Measurements from ENCODE around the gene TRPM4.
"Not testable (repeated sequence)": the region's sequence is repeated elsewhere in the genome, so short reads cannot be mapped to it uniquely, and the experiment has no call there.

Gene TRPM4

DNA sequence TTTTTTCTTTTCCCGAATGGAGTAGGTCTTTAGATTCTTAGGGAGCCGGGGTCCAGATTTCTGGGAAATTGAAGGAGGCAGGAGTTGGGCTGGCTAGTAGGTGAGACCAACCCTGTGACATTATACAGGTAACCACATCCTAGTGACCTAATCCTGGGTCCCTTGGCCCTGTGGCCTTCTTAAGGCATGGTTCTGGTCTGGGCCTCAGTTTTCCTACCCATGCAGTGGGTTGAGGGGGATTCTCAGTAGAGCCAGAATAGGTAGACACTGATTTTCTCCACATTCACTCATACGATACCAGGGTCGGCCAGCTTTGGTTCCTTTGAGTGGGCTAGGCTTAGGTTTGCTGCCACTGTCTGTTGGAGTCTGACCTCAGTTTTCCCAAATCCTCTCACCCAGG lies 31.0 kb upstream of the TRPM4 start:
- no peak for DNase-seq (ENCODE audit: low read depth in 2 of 2, low spot score in 1 of 2)

DNA sequence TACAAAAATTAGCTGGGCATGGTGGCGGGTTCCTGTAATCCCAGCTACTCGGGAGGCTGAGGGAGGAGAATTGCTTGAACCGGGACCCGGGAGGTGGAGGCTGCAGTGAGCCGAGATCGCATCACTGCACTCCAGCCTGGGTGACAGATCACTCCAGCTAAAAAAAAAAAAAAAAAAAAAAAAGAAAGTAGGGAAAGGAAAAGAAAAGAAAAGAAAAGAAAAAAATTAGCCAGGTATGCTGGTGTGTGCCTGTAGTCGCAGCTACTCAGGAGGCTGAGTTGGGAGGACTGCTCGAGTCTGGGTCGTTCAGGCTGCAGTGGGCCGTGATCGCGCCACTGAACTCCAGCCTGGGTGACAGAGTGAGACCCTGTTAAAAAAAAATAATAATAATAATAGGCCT lies 30.4 kb upstream of the TRPM4 start:
- not testable (repeated sequence) for DNase-seq (ENCODE audit: low read depth in 2 of 2, low spot score in 1 of 2)

DNA sequence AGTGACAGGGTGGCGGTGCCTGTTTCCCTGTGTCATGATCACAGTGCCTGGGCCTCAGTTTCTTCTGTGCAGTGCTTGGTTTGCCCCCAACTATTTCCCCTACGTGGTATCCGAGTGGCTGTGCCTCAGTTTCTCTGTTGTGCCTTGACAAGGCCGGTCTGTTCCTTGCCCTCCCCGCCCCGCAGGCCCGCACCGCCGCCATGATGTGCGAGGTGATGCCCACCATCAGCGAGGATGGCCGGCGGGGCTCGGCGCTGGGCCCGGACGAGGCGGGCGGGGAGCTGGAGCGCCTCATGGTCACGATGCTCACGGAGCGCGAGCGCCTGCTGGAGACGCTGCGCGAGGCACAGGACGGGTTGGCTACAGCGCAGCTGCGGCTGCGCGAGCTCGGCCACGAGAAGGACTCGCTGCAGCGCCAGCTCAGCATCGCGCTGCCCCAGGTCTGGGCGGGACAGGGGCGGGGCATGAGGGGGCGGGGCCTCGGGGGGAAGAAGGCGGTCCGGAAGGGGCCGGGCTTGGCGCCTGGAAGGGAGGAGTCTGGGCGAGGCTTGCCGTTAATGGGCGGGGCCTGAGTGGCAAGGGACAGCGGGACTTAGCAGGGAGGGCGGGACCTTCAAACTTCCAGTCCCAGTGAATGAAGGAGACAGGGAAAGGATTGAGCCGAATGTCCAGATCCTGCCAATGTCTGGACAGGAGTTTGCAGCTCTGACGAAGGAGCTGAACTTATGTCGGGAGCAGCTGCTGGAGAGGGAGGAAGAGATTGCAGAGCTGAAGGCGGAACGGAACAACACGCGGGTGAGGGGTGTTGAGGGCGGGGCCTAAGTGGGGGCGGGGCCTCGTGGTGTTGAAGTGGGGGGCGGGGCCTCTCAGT lies 29.7 kb upstream of the TRPM4 start:
- DNase-seq (ENCODE audit: low read depth in 2 of 2, low spot score in 1 of 2): peak; percentile 79 to 86

DNA sequence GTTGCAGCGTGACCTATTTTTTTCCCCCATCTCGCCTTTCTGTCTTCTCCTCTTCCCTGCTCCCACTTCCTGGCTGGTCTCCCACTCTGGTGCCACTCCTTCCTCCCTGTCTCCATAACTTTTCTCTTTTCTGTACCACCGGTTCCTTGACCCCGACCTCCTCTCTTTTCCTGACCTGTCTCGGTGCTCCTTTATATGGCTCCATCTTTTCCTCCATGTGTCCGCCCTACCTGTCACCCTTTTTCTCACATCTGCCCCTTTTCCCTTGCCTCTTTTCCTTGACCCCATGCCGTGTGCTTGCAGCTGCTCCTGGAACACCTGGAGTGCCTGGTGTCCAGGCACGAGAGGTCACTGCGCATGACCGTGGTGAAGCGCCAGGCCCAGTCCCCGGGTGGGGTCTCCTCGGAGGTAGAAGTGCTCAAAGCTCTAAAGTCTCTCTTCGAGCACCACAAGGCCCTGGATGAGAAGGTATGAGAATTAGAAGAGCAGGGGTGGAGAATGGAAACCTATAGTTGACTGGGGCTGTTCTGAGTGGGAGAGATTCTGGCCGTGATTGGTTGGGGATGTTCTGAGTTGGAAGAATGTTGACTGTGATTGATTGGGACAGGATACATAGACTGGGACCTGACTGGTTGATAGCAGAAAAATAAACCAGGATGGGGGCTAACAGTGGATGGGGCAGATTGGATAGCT lies 28.9 kb upstream of the TRPM4 start:
- DNase-seq (ENCODE audit: low read depth in 2 of 2, low spot score in 1 of 2): no peak

DNA sequence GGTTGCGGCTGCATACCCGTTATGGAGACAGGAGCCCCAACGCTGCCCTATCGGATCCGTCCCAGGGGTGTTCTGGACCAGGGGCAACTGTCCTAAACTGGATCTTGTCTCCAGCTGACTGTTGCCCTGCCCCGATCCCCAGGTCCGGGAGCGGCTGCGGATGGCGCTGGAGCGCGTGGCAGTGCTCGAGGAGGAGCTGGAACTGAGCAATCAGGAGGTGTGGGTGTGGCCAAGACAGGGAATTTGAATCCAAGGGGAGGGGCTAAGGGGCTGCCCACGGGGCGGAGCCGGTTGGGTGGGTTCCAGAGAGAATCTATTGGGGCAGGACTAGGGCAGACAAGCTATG lies 28.4 kb upstream of the TRPM4 start:
- no peak for DNase-seq (ENCODE audit: low read depth in 2 of 2, low spot score in 1 of 2)

DNA sequence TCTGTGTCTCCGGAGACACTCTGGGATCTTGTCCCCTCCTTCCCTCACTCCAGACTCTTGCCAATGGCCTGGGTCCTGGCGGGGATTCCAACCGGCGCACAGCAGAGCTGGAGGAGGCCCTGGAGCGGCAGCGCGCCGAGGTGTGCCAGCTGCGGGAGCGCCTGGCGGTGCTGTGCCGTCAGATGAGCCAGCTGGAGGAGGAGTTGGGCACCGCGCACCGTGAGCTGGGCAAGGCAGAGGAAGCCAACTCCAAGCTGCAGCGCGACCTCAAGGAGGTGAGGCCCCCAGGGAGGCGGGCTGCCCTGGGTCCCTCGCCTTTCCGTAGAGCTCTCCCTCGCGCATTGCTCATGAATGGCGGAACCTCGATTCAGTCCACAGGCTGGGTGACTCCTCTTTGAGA lies 27.3 kb upstream of the TRPM4 start:
- DNase-seq (ENCODE audit: low read depth in 2 of 2, low spot score in 1 of 2): no peak

DNA sequence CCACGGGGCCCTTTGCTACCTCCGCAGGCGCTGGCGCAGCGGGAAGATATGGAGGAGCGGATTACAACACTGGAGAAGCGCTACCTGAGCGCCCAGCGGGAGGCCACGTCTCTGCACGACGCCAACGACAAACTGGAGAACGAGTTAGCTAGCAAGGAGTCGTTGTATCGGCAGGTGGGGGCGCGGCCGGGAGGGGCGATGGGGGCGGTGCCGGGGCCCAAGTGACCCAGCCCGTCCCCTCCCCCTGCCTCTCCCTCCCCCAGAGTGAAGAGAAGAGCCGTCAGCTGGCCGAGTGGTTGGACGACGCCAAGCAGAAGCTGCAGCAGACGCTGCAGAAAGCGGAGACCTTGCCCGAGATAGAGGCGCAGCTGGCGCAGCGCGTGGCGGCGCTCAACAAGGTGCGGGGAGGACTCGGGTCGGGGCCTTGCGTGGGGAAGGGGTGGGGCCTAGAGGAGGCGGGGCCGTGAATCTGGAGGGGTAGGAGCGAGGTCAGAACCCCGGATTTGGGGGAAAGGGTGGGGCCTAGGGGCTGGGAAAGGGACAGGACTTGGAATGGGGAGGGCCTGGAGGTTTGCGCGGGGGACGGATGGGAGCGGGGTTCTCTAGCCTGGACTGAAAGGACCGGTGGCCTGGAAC lies 24.5 kb upstream of the TRPM4 start:
- DNase-seq (ENCODE audit: low read depth in 2 of 2, low spot score in 1 of 2): no peak

DNA sequence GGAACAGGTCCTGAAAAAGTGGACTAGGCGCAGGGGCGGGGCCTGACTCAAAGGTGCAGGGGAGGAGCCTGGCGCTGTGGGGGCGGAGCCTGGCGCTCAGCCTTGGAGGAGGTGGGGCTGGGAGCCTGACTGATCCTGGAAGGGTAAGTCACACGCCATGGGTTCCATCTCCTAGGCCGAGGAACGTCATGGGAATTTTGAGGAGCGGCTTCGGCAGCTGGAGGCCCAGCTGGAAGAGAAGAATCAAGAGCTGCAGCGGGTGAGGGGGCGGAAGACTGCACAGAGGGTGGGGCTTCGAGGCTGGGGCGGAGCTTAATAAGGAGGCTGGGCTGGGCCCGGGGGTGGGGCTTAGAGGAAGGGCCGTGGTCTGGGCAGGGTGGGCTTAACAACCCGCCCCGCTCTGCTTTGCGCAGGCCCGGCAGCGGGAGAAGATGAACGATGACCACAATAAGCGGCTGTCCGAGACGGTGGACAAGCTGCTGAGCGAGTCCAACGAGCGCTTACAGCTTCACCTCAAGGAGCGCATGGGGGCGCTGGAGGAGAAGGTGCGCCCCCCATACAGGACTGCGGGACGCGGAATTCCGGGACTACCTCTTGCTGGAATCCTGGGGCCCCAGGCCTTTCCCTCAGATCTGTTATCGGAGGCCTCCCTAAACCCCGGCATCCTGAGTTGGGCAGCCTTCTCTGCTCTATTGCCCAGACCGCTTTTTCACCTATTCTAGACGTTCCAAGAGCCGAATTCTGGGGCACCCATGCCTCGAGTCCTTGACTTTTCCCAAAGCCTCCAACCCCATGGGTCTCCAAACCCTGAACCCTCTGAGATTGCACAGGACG lies 23.8 kb upstream of the TRPM4 start:
- DNase-seq (ENCODE audit: low read depth in 2 of 2, low spot score in 1 of 2): no peak

DNA sequence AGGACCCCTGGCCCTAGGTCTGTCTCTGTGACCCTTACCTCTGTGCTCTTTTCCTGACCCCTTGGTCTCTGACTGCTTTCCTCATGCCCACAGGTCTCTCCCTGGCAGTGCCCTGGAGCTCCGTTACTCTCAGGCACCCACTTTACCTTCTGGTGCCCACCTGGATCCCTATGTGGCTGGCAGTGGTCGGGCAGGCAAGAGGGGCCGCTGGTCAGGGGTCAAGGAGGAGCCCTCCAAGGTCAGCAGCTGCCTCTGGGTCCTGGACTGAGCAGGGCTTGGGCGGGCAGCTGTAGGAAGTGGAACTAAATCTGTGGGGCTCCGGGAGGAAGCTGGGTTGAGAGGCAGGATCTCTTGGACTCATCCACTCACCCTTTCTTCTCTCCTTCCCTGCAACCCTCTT lies 21.9 kb upstream of the TRPM4 start:
- DNase-seq (ENCODE audit: low read depth in 2 of 2, low spot score in 1 of 2): no peak

DNA sequence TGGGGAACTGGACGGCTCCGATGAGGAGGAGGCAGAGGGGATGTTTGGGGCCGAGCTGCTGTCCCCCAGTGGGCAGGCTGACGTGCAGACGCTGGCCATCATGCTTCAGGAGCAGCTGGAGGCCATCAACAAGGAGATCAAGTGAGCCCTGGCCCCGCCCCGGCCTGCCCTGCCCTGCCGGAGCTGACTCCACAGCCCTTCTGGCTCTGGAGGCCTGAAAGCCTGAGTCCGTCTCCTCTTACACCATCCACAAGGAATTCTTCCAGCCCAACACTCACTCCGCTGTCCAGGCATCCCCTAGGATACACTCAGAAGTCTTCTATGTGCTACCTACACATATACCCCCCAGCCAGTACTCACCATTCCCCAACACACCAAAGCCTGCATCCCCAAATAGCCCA lies 20.8 kb upstream of the TRPM4 start:
- no peak for DNase-seq (ENCODE audit: low read depth in 2 of 2, low spot score in 1 of 2)

DNA sequence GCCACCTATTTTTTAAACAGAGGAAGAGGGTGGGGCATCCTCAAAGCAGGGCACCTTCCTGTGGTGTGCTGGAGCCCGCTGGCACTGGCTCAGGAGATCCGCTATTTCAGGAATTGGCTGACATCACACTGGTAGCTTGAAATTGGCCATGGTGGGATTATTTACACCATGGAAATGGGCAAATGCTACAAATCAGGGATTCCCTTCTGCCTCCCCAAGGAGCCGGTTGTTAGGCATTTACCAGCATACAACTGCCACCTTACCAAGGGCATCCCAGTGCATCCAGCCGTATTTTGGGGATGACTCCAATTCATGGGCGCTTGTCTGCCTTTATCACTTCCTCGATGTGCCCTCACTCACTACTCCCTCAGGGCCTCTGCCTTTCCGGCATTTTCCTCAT lies 16.6 kb upstream of the TRPM4 start:
- no peak for DNase-seq (ENCODE audit: low read depth in 2 of 2, low spot score in 1 of 2)

DNA sequence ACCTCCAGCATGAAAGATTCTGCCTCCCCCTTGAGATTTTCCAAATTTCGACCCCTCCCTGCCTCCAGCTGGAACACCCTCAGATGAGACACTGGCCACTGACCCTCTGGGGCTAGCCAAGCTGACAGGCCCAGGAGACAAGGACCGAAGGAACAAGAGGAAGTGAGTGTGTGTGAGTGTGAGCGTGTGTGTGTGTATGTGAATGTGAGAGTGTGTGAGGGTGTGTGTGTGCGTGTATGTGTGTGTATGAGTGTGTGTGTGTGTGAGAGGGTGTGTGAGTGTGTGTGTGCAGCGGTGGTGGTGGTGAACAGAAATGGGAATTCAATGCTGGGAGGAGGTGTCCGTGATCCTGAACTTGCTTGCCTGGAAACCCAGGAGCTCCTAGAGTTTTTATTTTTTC lies 16.2 kb upstream of the TRPM4 start:
- no peak for DNase-seq (ENCODE audit: low read depth in 2 of 2, low spot score in 1 of 2)

DNA sequence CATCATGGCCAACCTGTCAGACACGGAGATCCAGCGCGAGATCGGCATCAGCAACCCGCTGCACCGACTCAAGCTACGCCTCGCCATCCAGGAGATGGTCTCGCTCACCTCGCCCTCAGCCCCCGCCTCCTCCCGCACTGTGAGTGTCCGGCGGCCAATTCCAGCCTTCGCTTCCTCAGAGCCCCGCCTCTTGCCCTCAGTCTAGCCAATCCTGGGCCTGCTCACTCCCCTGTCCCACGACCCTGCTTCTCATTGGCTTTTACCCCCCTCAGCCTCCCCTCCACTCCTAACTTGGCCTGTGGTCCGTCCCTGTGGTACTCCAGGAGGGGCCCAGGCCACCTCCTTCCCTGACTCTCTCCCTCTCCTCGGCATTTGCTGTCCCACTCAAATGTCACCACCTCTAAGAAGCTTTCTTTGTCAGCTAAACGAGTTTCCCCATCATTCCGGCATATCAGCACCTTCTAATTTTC lies 14.7 kb upstream of the TRPM4 start:
- peak in 1 of 2 donors; percentile 23 for DNase-seq (ENCODE audit: low read depth in 2 of 2, low spot score in 1 of 2)

DNA sequence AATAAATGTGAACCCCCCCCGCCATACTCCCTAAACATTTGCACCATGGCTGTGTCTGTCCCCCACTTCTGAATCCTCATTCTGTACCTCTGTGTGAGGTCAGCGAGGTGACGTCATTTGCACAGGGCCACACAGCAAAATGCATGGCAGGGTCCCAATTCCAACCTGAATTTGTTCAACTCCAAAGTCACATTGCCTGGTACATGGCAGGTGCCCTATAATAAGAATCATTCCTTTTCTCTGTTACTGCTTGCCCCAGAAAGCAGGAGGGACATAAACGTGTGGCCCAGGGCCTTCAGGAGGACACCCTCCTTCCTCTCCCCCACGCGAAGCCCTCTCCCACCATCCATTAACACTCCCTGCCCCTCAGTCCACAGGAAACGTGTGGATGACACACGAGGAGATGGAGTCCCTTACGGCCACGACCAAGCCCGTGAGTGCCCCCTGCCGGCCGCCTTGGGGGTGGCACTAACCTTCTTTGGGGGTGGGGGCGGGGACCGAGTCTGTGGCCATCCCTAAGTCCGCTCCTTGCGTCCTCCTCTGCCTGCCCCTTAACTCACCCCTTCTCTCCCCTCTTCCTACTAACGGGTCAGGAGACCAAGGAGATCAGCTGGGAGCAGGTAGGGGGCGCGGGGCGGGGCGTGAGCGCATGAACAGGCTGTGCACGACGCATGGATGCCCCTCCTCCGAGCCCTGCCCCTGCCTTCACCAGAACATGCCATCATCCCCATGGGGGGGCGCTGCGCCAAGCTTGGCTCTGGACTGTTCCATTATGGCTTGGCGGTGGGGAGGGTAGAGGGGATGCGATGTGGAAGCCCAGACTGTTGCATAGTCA lies 11.8 kb upstream of the TRPM4 start:
- DNase-seq (ENCODE audit: low read depth in 2 of 2, low spot score in 1 of 2): peak; percentile 55 to 57

DNA sequence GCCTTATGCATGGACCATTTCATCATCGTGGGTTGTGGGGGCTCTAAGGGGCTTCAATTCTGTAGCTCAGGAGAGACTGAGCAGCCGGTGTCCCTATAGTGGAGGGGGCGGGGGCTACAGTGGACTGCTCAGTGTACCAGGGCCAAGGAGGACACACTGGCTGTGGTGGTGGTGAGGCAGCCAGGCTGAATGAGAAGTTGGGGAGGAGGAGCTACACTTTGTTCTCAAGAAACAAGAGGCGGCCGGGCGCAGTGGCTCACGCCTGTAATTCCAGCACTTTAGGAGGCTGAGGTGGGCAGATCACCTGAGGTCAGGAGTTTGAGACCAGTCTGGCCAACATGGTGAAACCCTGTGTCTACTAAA lies 11.2 kb upstream of the TRPM4 start:
- not testable (repeated sequence) for DNase-seq (ENCODE audit: low read depth in 2 of 2, low spot score in 1 of 2)

DNA sequence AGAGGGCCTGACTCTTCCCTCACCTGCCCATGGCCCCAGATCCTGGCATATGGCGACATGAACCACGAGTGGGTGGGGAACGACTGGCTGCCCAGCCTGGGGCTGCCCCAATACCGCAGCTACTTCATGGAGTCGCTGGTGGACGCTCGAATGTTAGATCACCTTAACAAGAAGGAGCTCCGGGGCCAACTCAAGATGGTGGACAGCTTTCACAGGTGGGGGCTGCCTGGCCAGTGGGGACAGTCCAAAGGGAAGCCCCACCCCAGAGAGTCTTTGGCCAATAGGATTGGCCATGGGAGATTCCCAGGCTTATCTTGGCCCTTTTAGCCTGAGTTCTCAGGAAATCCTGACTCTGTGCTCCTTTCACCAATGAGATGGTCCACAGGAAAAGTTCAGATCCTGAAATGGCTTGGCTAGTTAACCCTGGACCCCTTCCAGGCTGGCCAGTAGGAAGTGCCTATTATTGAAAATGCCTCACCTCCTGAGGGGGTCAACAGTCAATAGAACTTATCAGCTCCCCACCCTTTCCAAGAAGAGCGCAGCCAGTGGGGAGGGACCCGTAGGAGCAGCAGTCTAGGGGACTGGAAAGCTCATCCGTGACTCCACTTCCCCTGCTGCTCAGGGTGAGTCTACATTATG lies 9.4 kb upstream of the TRPM4 start:
- DNase-seq (ENCODE audit: low read depth in 2 of 2, low spot score in 1 of 2): no peak

DNA sequence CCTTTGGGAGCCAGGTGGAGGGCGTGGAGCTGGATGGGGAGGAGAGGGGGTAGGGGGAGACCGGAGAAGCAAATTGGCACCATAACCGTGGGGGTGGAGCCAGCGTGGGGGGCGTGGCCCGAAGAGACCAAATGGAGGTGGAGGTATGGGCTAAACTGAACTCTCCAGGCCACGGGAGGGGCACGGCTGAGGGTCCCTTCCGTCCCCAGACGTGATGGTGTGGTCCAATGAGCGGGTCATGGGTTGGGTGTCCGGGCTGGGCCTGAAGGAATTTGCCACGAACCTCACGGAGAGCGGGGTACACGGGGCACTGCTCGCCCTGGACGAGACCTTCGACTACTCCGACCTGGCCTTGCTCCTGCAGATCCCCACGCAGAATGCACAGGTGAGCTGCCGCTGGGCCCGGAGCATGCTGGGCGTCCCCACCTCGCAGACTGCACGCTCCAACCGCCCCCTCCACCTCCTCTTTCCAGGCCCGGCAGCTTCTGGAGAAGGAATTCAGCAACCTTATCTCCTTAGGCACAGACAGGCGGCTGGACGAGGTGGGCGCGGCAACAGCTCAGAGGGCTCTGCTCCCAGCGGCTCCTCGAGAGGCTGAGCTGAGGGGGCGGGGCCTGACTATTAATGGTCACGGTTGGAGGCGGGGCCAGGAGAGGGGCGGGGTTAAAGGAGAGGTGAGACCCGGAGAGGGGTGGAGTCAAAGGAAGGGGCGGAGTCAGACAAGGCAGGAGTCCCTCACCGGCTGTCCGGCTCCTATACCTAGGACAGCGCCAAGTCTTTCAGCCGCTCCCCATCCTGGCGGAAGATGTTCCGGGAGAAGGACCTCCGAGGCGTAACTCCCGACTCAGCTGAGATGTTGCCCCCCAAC lies 8.6 kb upstream of the TRPM4 start:
- DNase-seq (ENCODE audit: low read depth in 2 of 2, low spot score in 1 of 2): peak in 1 of 2 donors; percentile 57

DNA sequence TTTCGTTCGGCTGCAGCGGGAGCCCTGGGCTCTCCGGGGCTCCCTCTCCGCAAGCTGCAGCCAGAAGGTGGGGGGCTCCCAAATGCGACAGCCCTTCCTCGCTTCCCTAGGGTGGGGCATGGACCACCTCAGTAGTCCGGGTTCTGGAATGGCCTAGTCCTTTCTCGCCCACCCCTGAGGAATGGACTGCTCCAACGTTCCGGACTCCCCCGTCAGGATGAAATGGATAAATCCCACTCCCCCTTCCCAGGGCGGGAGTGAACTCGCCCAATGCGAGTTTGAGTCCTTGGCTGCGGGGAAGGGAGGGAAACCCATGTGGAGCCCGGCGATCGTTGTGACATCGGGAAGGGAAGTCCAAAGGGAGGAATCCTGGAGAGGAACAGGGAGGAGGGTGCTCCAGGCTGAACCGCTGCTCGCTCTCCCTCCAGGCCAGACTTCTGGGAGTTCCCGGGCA lies 7.9 kb upstream of the TRPM4 start:
- DNase-seq (ENCODE audit: low read depth in 2 of 2, low spot score in 1 of 2): no peak
